EH (cell line): Measurements from ENCODE around the gene TPP1.
A peak's percentile ranks its signal among the peaks of the same experiment; 100 is the strongest.

ENCODE experiments used
- DNase-seq: peaks from one replicate; pipeline ENCODE4 v3.0.0-alpha.2; 2015; ENCODE audit warnings: low read depth

TPP1 gene

DNA sequence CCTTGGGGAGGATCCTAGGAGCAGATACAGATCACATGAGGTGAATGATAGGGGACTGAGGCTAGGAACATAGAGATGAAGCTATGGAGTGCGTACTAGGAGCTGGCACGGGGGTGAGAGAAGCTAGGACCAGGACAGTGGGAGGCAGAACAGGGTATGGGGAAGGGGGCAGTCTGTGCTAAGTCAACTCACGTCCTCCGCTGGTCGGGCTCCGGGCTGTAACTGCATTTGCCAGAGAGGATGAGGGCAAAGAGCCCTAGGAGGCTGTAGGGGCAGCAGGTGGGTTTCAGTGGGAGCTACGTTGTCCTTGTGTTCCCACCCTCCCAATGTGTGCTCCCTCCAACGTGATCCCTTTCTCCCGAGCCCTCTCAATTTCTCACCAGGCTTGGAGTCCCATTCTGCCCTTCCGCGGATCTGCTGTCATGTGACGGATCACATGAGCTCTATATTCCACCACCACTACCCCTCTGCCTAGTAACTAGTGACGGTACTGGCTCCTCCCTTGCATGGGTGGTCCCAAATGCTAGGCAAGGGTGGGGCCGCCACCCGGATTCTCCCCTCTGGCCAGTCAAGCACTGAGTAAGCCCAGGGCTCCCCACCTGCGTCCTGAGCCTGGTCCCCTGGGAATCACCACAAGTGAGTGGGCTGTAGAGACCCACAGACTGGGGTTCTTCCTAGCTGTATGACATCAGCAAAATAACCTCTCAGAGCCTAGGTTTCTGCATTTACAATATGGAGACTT lies at the start of gene TPP1:
TSS of gene TPP1 (minus strand) at position 419 of the 742 bp plus-strand sequence. CDS start at position 397, 22 bp downstream.
- DNase-seq: peak; percentile 96

DNA sequence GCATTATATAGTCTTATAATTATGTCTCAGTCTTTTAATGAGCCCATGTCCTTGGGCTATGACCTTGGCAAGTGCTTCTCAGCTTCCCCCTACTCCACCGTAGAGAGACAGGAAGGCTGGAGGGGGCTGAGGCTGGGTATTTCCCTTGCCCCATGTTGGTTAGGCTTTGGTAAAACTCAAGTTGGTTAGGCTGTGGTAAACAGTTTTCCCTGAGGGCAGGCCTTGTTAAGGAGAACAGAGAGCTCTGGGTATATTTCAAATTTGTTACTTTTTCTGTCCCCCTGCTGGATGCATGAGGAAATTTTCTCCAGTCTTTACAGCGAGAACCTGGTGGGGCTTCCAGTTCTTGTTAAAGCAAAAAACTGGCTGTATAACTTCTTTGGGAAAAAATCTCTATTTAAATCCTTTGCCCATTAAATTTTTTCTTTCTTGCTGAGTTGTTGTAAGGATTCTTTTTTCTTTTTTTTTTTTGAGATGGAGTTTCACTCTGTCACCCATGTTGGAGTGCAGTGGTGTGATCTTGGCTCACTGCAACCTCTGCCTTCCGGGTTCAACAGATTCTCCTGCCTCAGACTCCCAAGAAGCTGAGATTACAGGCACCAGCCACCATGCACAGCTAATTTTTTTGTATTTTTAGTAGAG lies 48.6 kb upstream of the TPP1 start:
- DNase-seq: peak; percentile 59

DNA sequence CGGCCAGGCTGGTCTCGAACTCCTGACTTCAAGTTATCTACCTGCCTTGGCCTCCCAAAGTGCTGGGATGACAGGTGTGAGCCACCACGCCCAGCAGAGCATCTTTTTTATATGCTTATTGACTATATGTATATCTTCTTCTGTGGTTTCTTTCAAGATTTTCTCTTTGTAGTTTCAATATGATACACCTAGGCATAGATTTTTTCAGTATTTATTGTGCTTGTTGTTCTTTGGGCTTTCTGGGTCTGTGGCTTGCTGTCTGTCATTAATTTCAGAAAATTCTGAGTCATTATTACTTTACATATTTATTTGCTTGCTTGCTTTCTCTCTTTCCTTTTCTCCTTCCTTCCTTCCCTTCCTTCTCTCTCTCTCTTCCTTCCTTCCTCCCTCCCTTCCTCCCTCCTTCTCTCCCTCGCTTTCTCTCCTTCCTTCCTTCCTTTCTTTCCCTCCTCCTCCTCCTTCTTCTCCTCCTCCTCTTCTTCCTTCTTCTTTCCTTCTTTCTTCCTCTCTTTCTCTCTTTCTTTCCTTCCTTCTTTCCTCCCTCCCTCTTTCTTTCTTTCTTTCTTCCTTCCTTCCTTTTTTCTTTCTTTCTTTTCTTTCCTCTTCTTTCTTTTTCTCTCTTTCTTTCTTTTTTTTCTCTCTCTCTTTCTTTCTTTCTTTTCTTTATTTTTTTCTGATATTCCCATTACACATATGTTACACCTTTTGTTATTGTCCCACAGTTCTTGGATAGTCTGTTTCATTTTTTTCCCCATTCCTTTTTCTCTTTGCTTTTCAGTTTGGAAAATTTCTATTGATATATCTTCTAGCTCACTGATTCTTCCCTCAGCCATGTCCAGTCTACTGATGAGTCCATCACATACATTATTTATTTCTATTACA lies 47.3 kb upstream of the TPP1 start:
- DNase-seq: no peak

DNA sequence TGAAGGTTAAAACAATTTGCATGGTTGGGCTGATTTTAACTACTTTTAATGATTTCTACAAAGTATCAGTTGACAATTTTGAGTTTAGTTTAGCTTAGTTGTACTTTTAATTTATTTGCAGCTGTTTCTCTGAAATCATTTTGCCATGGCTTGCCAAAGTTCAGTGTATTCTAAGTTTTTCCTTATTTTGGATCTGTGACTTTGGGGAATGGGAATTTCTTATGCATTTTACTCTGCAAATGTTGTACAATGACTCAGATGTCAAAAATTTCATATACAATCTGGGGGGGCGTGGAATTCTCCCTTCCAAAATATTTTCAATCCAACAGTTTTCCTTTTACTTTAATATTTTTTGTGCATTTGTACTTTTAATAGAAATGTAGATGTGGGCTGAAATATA lies 45.3 kb upstream of the TPP1 start:
- DNase-seq: peak; percentile 49

DNA sequence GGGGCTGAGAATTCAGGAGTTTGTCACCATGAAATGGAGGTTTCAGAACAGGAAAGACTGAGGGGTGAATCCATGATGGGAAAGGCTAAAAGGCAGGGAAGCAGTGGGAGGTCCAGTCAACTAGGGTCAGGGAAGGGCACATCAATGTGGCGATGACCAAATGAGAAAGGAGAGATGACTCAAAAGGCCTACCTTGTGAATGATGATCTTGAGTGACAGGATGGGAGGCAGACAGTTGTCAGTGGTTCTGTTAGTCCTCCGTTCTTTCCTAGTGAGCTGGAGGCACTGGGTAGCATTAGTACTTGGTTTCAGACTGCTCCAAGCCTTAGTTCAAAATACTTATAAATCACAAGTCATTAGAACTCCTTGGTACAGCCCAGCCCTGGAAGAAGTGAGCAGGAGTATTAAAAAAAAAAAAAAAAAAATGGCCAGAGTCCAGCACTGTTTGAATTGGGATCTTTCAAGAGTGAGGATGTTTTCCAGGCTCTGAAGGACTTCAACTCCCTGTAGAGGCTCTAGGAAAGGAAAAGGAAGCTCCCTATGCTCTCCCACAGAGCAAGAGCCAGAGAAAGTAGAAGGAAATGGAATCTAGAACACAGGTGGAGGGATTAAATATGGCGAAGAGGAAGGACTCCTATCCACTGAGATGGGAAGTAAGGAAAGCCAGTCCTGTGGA lies 44.7 kb upstream of the TPP1 start:
- DNase-seq: peak; percentile 15

DNA sequence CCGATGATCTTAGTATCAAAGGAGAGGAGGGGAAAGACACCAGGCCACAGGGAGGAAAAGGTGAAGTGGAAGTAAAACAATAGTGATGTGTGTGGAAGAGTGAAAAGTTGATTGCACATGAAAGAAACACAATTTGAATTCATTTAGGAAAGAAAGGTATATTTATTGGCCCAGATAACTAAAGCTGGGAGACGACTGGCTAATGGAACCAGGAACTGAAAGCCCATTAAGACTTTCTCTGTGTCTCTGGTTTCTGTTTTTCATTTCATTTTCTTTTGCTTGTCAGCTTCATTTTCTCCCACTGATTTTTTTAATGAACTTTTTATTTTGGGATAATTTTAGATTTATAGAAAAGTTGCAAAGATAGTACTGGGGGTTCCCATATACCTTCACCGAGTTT lies 41.5 kb upstream of the TPP1 start:
- DNase-seq: no peak

DNA sequence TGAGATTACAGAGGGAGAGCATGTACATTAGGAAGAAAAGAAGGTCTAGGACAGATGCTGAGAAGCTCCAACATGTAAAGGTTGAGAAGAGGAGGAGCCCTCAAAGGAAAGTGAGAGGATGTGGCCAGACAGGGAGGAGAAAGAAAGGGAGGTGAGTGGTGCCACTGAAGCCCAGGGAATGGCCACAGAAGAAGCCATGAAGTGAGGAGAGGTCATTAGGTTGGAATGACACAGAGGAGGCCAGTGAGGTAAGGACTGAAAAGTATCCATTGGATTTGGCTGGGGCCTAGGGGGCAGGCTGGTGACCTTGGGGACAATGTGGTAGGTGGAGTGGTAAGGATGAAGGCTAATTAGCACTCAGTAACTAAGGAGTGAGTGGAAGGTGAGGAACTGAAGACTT lies 39.4 kb upstream of the TPP1 start:
- no peak for DNase-seq

DNA sequence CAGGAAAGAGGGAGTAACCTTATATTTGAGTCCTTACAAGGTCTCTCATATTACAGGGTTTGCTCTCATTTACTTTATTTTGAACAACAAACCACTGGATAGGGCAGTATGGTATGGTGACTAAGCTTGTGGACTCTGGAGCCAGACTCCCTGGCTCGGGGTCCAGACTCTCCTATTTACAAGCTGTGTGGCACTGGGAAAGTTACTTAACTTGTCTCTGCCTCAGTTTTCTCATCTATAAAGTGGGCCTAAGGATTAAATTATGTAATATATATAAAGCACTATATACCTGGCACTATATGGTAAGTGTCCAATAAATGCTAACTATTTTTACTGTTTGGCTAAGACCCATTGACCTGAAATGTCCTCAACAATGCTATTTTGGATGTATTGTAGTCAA lies 38.1 kb upstream of the TPP1 start:
- DNase-seq: peak; percentile 42

DNA sequence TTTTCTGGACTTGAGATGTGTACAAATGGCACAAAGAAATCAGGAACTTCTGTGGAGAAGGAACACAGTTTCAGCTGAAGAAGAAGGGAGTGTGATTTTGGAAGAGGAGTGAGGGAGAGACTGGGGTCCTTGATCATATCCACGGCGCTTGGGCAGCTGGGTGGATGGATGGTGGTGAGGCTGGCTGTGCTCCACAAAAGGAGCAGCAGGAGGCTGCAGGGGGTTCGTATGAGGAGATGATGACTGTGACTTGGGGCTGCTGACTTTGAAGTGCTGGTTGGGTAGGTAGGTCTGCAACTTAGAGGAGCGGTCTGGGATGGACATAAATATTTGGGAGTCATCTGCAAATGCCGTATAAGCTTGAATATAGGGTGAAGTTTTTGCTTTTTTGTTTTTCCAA lies 37.7 kb upstream of the TPP1 start:
- peak; percentile 15 for DNase-seq

DNA sequence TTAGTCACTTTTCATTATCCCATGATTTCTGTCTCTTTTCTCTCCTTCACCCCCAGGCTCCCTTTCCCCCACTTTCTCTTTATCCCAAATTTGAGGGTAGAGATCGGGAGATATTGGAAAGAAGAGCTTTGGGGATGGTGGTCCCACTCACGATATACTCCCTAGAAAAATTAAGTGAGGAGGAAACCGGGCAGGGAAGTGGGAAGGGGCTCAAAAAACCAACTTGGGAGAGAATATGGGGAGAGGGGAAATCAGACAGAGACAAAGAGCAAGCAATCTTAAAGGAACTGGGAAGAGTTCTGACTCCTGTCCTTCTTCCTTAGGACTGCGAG lies 37.3 kb upstream of the TPP1 start:
- DNase-seq: no peak

DNA sequence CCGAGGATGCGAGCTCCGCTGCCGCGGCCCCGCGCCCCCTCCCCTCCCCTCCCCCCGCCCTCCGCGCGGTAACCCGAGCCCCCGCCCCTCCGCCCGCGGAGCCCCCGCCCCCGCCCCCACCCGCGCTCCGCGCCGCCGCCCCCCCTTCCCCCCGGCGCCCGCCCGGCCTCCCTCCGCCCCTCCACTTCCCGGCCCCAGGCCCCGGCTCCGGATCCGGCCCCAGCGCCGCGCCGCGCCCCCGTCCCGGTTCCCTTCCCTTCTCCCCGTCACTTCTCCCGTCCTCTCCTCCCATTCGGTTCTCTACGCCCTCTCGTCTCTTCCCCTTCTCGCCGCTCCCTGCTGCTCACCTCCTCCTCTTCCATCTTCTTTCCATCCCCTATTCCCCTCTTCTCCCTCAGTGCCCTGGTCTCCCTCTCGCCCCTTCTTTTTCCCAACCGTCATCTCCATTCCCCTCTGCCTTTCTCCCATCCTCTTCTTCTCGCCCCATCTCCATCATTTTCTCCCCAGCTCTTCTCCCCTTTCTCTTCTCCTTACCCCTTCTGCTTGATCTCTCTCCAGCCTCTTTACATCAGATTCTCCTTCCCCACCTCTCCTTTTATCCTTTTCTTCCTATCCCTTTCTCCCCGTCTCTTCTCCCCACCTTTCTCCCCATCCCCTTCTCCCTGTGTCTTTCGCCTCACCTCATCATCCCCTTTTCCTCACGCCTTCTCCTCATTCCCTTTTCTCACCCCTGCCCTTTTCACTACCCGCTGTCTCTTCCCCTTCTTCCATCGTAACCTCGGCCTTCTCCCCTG lies 36.8 kb upstream of the TPP1 start, which contains the start of gene DCHS1:
TSS of gene DCHS1 (minus strand) at position 20 of the 794 bp plus-strand sequence. CDS start 14,196 bp downstream, outside the sequence.
- DNase-seq: peak; percentile 34

DNA sequence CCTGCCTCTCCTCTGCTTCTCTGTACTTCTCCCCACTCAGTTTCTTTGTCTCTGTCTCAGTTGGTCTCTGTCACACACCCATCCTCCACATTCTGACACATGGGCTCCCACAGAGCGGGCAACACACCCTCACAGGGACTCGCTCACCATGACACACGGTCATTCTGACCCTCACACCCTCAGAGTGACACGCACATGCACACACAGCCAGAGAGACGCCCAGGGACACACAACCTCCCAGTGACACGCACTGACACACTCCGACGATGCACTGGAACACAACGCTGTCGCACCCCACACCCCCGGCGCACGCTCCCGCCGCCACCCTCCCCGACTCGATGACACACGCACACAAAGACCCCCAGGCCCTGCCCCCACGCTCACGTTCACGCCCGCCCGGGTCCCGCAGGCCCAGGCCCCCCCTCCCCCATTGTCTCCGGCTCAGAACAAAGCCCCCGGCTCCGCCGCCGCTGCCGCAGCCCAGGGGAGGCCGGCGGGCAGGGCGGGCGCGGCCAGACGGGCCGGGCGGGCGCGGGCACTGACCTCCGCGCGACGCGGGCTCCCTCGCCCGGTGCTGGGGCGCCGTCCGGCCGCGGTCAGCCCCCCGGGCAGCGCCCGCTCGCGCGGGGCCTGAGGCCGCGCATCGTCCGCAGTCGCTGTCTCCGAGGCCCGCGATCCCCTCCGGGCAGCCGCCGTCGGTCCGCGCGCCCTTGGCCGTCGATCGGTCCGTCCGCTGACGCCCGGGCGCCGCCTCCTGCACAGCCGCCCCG lies 36.0 kb upstream of the TPP1 start:
- peak; percentile 50 for DNase-seq

DNA sequence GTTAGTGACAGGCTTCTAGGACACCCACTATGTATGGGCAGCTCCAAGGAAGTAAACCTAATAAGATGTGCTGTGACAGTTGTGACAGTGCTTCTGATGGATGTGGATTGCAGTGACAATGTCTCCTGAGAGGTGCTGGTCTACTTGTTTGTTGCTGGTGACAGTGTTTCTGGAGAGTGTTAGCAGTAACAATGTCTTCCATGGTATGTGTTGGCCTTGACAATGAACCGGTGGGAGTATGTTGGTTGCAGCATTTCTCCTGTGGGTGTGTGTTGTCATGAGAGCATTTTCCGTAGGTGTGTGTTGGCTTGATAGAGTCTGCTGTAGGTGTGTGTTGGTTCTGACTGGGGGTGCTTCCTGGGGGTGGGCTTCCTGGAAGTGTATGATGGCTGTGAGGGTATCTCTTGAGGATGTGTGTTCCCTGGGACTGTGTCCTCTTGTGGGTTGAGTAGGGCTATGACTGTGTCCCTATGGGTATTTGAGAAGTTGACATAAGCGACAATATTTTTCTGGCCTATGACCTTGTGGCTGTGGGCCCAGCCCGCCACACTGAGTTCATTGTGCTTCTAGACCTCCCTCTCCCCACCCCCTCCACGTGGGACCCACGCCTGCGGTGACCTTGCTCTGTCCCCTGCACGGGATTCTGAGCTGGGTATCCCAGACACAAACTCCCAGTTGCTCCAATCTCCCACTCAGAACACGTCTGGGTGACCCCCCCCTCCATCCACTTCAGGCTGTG lies 35.2 kb upstream of the TPP1 start:
- no peak for DNase-seq

DNA sequence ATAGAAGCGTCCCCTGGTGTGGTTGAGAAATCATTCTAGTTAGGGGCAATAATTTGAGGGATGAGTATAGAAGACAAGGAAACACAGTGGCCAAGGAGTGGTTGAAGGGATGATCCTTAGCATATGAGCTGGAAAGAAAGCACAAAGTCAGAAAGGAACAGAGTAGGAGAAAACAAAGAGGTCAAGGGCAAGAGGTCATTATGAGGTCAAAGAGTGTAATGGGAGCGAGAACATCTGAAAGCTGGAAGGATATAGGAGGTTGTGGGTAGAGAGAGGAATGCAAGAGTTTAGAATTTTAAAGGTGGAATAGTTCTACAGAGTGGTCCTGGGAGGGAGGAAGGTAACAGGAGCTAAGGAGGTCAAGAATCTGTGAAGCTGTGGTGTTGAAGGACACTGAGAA lies 34.4 kb upstream of the TPP1 start:
- no peak for DNase-seq

DNA sequence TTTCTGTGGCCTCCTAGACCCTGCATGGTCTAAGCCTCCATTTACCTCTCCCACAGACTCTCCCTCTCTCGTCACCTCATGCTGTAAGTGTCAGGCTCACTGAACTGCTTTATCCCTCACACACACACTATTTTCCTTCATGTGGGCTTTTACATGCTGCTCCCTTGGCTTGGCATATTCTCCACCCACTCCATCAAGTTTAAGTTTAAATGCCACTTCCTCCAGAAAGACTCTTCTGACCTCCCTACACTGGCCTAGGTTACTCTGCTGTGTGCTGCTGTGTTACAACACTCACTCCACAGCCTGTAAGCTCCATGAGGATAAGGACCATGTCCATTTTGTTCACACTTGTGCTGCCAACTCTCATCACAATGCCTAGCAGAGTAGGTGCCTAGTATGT lies 33.9 kb upstream of the TPP1 start:
- no peak for DNase-seq

DNA sequence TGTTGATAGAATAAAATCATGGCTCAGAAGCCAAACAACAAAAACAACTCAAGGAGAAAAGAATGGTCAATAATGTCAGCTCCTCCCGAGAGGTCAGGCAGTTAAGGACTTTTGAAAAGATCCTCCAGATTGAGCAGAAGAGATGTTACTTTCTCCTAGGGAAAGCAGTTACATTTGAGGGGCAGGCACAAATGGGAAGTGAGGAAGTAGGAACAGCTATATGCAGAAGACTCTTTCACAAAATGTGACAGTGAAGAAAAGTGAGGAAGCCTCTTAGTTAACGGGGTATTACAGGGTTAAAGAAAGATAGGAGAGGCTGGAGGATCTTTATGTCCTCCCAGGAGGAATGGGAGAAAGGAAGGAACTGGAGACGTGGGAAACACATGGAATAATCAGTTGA lies 33.0 kb upstream of the TPP1 start:
- DNase-seq: no peak

DNA sequence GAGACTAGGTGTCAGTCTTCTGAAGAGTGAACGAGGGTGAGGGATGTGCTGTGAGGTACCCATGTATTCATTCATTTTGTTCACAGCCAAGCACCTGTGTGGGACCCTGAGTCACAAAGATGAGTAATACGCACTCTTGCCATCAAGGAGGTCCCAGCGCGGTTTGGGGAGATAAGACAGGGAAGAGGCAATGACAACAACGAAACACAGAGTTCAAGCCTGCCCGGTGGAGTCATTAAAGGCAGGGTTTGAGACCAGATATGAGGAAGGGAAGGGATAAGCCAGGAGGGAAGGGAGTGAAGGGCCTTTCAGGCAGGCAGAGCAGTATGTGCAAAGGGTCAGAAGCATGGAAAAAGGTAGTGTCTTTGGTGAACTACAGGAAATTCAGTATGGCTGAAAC lies 31.8 kb upstream of the TPP1 start:
- DNase-seq: no peak

DNA sequence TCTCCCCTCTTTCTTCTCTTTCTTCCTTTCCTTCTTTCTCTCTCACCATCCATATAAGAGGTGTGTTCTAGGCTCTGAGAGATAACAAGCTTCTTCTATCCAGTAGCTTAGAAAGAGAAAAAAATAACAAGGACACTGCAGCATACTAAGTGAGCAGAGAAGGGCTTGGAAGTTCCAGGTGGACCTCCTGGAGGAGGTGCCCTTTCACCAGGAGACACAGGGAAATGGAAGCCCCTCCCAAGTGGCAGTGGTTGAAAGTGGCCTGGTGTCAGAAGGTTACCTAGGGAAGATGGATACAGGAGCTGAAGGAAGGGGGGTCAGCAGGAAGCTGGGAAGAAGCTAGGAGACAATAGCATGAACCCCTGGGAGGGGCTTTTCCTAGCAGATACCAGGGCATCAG lies 30.9 kb upstream of the TPP1 start:
- no peak for DNase-seq

DNA sequence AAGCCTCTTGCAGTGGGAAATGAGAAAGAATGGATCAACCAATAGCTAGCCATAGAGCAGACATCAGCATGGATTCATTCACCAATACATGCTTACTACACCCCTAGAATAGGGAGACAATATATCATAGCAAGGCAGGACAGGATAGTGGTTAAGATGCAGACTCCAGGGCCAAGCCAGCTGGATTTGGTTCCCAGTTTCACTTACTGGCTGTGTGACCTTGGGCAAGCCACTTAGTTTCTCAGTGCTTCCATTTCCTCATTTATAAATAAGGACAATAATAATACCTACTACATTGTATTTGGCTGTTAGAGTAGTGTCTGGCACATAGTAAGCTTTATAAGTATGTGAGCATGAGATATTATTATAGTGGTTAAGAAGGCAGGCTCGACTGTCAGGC lies 29.3 kb upstream of the TPP1 start:
- no peak for DNase-seq

DNA sequence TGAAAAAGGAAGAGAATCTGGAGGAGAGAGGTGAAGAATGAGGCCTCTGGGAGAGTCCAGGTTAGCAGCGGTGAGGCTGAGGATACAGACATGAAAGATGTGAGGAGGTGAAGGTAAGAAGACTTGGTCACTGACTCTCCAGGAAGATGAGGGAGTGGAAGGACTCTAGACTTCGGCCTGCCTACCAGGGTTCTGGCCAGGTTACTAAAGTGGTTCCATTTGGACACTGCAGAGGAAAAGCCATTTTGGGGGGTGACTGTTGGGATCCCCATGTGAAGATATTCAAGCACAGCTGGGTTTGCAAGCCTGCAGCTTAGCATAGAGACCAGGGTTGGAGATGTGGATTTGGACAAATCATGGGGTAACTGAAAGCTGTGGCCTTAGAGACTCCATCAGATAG lies 28.6 kb upstream of the TPP1 start:
- DNase-seq: no peak
